GM13977 (cell line): Measurements from ENCODE around the gene LMTK2.

Experiments
- DNase-seq: peaks from one replicate; pipeline ENCODE4 v3.0.0; 2012; ENCODE audit warnings: low spot score
- CTCF ChIP-seq: IDR thresholded peaks from 2 replicates; pipeline ENCODE4 v1.5.1; 2012; ENCODE audit warnings: mild to moderate bottlenecking, control low read depth; ENCODE audit not compliant: insufficient read depth; ENCODE audit errors: extremely low read depth, missing control alignments
- in situ Hi-C: fragments of 300-500 bp; cut with MboI; formaldehyde crosslinking; loops from one replicate; pipeline ENCODE4 v1.12.0; 2022; ENCODE audit warnings: low sequenced_read_pairs, low pct_unique_long_range_greater_than_20kb, mixed read lengths, inconsistent platforms; ENCODE audit not compliant: unreplicated experiment

Gene LMTK2

GRCh38 chr7:98168181-98168903 is 61.7 kb downstream of the LMTK2 start:
- peak; percentile 91 for DNase-seq
- TF ChIP-seq CTCF = peak; percentile 67
- in situ Hi-C loops = loop anchor here (10.0 kb wide), 1 partner anchor 144 kb away; no protein-coding TSS in a partner anchor

GRCh38 chr7:98168904-98169621 is 62.4 kb downstream of the LMTK2 start:
- DNase-seq = no peak
- in situ Hi-C loops = loop anchor here (10.0 kb wide), 1 partner anchor 144 kb away; no protein-coding TSS in a partner anchor
- no peak for TF ChIP-seq CTCF

- in situ Hi-C loops = no loop called here
- no peak for DNase-seq
- no peak for TF ChIP-seq CTCF
Measured at GRCh38 chr7:98170966-98171365, 64.3 kb downstream of the LMTK2 start.

GRCh38 chr7:98171449-98171848 is 64.8 kb downstream of the LMTK2 start:
- in situ Hi-C loops = no loop called here
- TF ChIP-seq CTCF = no peak
- no peak for DNase-seq

GRCh38 chr7:98174334-98175259 is 67.9 kb downstream of the LMTK2 start:
- TF ChIP-seq CTCF = no peak
- in situ Hi-C loops = no loop called here
- no peak for DNase-seq

GRCh38 chr7:98175260-98175940 is 68.7 kb downstream of the LMTK2 start:
- in situ Hi-C loops = no loop called here
- DNase-seq = no peak
- TF ChIP-seq CTCF = no peak
